ENCODE measurements around the gene GMPS.
"Not testable (repeated sequence)": the region's sequence is repeated elsewhere in the genome, so short reads cannot be mapped to it uniquely, and the experiment has no call there.

Gene GMPS

GRCh38 chr3:155870133-155870944 lies at the start of gene GMPS:
Gene GMPS (plus strand): TSS chr3:155870650. CDS start chr3:155870871, 221 bp downstream.
- peak; percentile 95 for DNase-seq

- DNase-seq, result not testable (repeated sequence)
Observed at GRCh38 chr3:155828490-155829098, 41.9 kb upstream of the GMPS start.

- no peak for DNase-seq
Observed at GRCh38 chr3:155835341-155836071, 34.9 kb upstream of the GMPS start.

- no peak for DNase-seq
Observed at GRCh38 chr3:155843569-155843968, 26.9 kb upstream of the GMPS start.

GRCh38 chr3:155846119-155846518 lies 24.3 kb upstream of the GMPS start:
- no peak for DNase-seq

- no peak for DNase-seq
Observed at GRCh38 chr3:155847993-155848392, 22.5 kb upstream of the GMPS start.

- not testable (repeated sequence) for DNase-seq
Observed at GRCh38 chr3:155849404-155849803, 21.0 kb upstream of the GMPS start.

- no peak for DNase-seq
Observed at GRCh38 chr3:155852341-155852740, 18.1 kb upstream of the GMPS start.

- no peak for DNase-seq
Observed at GRCh38 chr3:155853214-155854140, 17.0 kb upstream of the GMPS start.

GRCh38 chr3:155854141-155854940 lies 16.1 kb upstream of the GMPS start, which contains the start of gene SLC33A1:
Gene SLC33A1 (minus strand): TSS chr3:155854427. CDS start chr3:155853997, 430 bp downstream.
- DNase-seq, result peak; percentile 96

GRCh38 chr3:155859859-155860258 lies 10.6 kb upstream of the GMPS start:
- no peak for DNase-seq

GRCh38 chr3:155860424-155860823 lies 10.0 kb upstream of the GMPS start:
- not testable (repeated sequence) for DNase-seq

GRCh38 chr3:155861476-155862183 lies 8.8 kb upstream of the GMPS start:
- no peak for DNase-seq

- not testable (repeated sequence) for DNase-seq
Observed at GRCh38 chr3:155862290-155862982, 8.0 kb upstream of the GMPS start.

- no peak for DNase-seq
Observed at GRCh38 chr3:155863072-155863784, 7.2 kb upstream of the GMPS start.

- no peak for DNase-seq
Observed at GRCh38 chr3:155869691-155870090, 759 bp upstream of the GMPS start.

- DNase-seq, result peak; percentile 11
Observed at GRCh38 chr3:155870945-155871745, 695 bp downstream of the GMPS start.

- no peak for DNase-seq
Observed at GRCh38 chr3:155871746-155872158, 1.3 kb downstream of the GMPS start.
